Astrocyte (in vitro differentiated cells and primary cell): ENCODE data around the gene SMYD2. TPM values are rescaled to one million over a fixed set of nuclear protein-coding genes. Genes with fewer than 3 reads are reported as not detected.
"Not testable (repeated sequence)": the region's sequence is repeated elsewhere in the genome, so short reads cannot be mapped to it uniquely, and the experiment has no call there.

Experiments
- DNase-seq: peaks from one replicate; pipeline ENCODE4 v3.0.0-alpha.2; 2010; ENCODE audit warnings: low read depth
- FAIRE-seq: peaks from 2 replicates; lab custom pipeline; 2011; peaks lifted over from hg19 to GRCh38; lab: Jason Lieb, UNC
- H2AFZ ChIP-seq: 2 replicates; pipeline ENCODE4 v1.6.0; 2012; ENCODE audit warnings: low read depth, low read length, inconsistent platforms
- H3K27ac ChIP-seq: 2 replicates; pipeline ENCODE4 v1.5.1; 2011; ENCODE audit warnings: low read depth, low read length, inconsistent platforms
- H3K27me3 ChIP-seq: 2 replicates; pipeline ENCODE4 v1.6.0; 2011; ENCODE audit warnings: low read length, inconsistent platforms; ENCODE audit not compliant: insufficient read depth
- H3K36me3 ChIP-seq: 2 replicates; pipeline ENCODE4 v1.5.1; 2011; ENCODE audit warnings: low read length, inconsistent platforms; ENCODE audit not compliant: insufficient read depth
- H3K4me1 ChIP-seq: 2 replicates; pipeline ENCODE4 v1.5.1; 2011; ENCODE audit warnings: low read length, inconsistent platforms; ENCODE audit not compliant: insufficient read depth
- H3K4me2 ChIP-seq: 2 replicates; pipeline ENCODE4 v1.6.0; 2012; ENCODE audit warnings: low read length, inconsistent platforms
- H3K4me3 ChIP-seq: 2 replicates; pipeline ENCODE4 v1.5.1; 2011; ENCODE audit warnings: low read depth, mild to moderate bottlenecking, low read length, inconsistent platforms; ENCODE audit not compliant: insufficient read depth
- H3K79me2 ChIP-seq: 2 replicates; pipeline ENCODE4 v1.6.0; 2012; ENCODE audit warnings: mild to moderate bottlenecking, low read length, inconsistent platforms; ENCODE audit not compliant: insufficient read depth
- H3K9ac ChIP-seq: 2 replicates; pipeline ENCODE4 v1.6.0; 2012; ENCODE audit warnings: mild to moderate bottlenecking, low read length, inconsistent platforms
- H3K9me3 ChIP-seq: 2 replicates; pipeline ENCODE4 v1.5.1; 2012; ENCODE audit warnings: low read depth, mild to moderate bottlenecking, low read length, inconsistent platforms; ENCODE audit not compliant: insufficient read depth
- H4K20me1 ChIP-seq: 2 replicates; pipeline ENCODE4 v1.6.0; 2012; ENCODE audit warnings: low read length, inconsistent platforms; ENCODE audit not compliant: insufficient read depth
- H3K27ac Mint-ChIP-seq: one replicate; pipeline ENCODE4 v1.8.0; 2021; ENCODE audit warnings: mild to moderate bottlenecking, mixed read lengths; ENCODE audit not compliant: unreplicated experiment
- H3K27me3 Mint-ChIP-seq: one replicate; pipeline ENCODE4 v1.8.0; 2021; ENCODE audit warnings: low read depth, mixed read lengths; ENCODE audit not compliant: unreplicated experiment
- H3K36me3 Mint-ChIP-seq: one replicate; pipeline ENCODE4 v1.8.0; 2021; ENCODE audit warnings: low read depth, mixed read lengths; ENCODE audit not compliant: unreplicated experiment
- H3K4me1 Mint-ChIP-seq: one replicate; pipeline ENCODE4 v1.8.0; 2021; ENCODE audit warnings: low read depth, mixed read lengths; ENCODE audit not compliant: unreplicated experiment
- H3K4me3 Mint-ChIP-seq: one replicate; pipeline ENCODE4 v1.8.0; 2021; ENCODE audit warnings: mild to moderate bottlenecking, moderate library complexity, mixed read lengths; ENCODE audit not compliant: unreplicated experiment
- H3K9me3 Mint-ChIP-seq: one replicate; pipeline ENCODE4 v1.8.0; 2021; ENCODE audit warnings: mild to moderate bottlenecking, mixed read lengths; ENCODE audit not compliant: unreplicated experiment
- CTCF ChIP-seq: IDR thresholded peaks from 2 replicates; pipeline ENCODE4 v1.5.1; 2011; ENCODE audit warnings: low read depth, mild to moderate bottlenecking, inconsistent platforms, low read length, moderate library complexity; ENCODE audit not compliant: insufficient read depth
- EZH2 ChIP-seq: IDR thresholded peaks from 2 replicates; pipeline ENCODE4 v1.6.1; 2012; ENCODE audit warnings: mild to moderate bottlenecking, low read length, inconsistent platforms; ENCODE audit not compliant: insufficient read depth
- total RNA-seq: library from RNA; stranded (reverse); gene quantifications from 2 replicates; pipeline ENCODE4 v1.2.1, GENCODE V29; 2021

SMYD2 gene
- total RNA-seq, 1 donor from 2014 or later, result 38.6 TPM

DNA sequence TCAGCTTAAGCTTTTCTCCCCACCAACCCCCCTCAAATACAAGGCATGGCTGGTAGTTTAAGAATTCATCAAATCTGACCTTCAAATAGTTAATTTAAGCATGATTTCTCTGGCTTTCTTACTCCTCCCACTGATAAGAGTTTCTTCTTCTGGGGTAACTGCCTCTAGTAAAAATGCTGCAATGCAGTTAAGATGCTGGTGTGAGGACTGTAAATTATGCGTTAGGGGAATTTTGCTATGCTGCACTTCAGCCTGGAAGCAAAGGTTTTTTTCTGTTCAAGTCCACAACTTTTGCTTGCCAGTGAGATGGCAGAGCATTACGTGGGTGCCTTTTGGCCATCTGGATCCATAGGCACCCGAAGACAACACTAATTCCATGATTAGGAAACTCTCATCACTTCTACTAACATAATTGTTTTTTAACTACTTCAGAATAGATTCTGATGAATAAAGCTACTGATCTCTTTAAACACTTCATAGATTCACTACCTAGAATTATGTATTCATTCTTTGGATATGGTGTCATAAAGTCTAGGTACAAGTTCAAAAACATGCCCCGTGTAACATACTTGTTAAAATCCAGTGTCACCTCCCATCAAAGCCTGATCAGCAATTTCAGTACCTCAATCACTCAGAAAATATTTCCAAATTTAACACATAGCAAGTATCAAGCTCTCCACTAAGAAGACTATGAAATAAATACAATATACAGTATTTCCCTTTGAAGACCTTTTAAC is 8.8 kb upstream of the SMYD2 start:
- Mint-ChIP-seq H3K27ac (no peak overlapping the region), H3K4me3 (no peak overlapping the region), H3K27me3 (peaks cover 4% of the 10 kb centered on the region), H3K36me3 (peaks cover 4% of the 10 kb centered on the region), H3K9me3 (peaks cover 2% of the 10 kb centered on the region), H3K4me1 (peaks cover 7% of the 10 kb centered on the region)
- no peak overlapping the region for H3K4me2 ChIP-seq
- H3K4me1 ChIP-seq, result no peaks in the 10 kb centered on the region
- DNase-seq (no peak), FAIRE-seq (no peak)
- H3K79me2 ChIP-seq, result no peaks in the 10 kb centered on the region
- no peaks in the 10 kb centered on the region for H3K36me3 ChIP-seq
- no peaks in the 10 kb centered on the region for H3K9me3 ChIP-seq
- no peak overlapping the region for H3K9ac ChIP-seq
- no peak overlapping the region for H2AFZ ChIP-seq
- no peaks in the 10 kb centered on the region for H3K27me3 ChIP-seq
- TF ChIP-seq EZH2, result no peak
- TF ChIP-seq CTCF, result no peak
- H3K27ac ChIP-seq, result no peak overlapping the region
- no peak overlapping the region for H3K4me3 ChIP-seq
- H4K20me1 ChIP-seq, result no peaks in the 10 kb centered on the region

- Mint-ChIP-seq H3K27ac (no peak overlapping the region), H3K4me3 (no peak overlapping the region), H3K36me3 (peaks cover 4% of the 10 kb centered on the region), H3K9me3 (peaks cover 2% of the 10 kb centered on the region), H3K27me3 (peaks cover 4% of the 10 kb centered on the region), H3K4me1 (peaks cover 11% of the 10 kb centered on the region)
- FAIRE-seq (no peak), DNase-seq (no peak)
- no peak for TF ChIP-seq EZH2
- no peak for TF ChIP-seq CTCF
- no peak overlapping the region for H3K27ac ChIP-seq
- no peaks in the 10 kb centered on the region for H3K9me3 ChIP-seq
- H3K4me1 ChIP-seq, result no peaks in the 10 kb centered on the region
- H3K4me2 ChIP-seq, result no peak overlapping the region
- no peaks in the 10 kb centered on the region for H3K27me3 ChIP-seq
- H3K9ac ChIP-seq, result no peak overlapping the region
- H3K4me3 ChIP-seq, result no peak overlapping the region
- no peaks in the 10 kb centered on the region for H4K20me1 ChIP-seq
- no peaks in the 10 kb centered on the region for H3K79me2 ChIP-seq
- no peaks in the 10 kb centered on the region for H3K36me3 ChIP-seq
- H2AFZ ChIP-seq, result no peak overlapping the region
Observed at GRCh38 chr1:214272964-214273533, 7.9 kb upstream of the SMYD2 start.

DNA sequence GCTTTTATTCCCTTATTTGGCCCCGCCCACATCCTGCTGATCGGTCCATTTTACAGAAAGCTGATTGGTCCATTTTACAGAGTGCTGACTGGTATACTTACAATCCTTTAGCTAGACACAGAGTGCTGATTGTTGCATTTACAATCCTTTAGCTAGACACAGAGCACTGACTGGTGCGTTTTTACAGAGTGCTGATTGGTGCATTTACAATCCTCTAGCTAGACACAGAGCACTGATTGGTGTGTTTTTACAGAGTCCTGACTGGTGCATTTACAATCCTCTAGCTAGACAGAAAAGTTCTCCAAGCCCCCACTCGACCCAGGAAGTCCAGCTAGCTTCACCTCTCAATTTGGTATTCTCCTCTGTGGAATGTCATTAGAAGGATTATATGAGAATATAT is 5.3 kb upstream of the SMYD2 start:
- H4K20me1 ChIP-seq, H3K9ac ChIP-seq, H3K79me2 ChIP-seq, H2AFZ ChIP-seq, H3K36me3 ChIP-seq, H3K9me3 ChIP-seq, H3K4me3 Mint-ChIP-seq, FAIRE-seq, H3K4me2 ChIP-seq, H3K27ac Mint-ChIP-seq, H3K27me3 ChIP-seq, H3K9me3 Mint-ChIP-seq, H3K4me1 ChIP-seq, H3K36me3 Mint-ChIP-seq, H3K27me3 Mint-ChIP-seq, H3K4me3 ChIP-seq, DNase-seq, H3K27ac ChIP-seq: not testable (repeated sequence)
- peaks cover 17% of the 10 kb centered on the region for H3K4me1 Mint-ChIP-seq
